Erythroblast (primary cell): ENCODE data around the gene BEND6.

Experiments
- GATA1 ChIP-seq: IDR thresholded peaks from 2 replicates; pipeline ENCODE4 v1.6.1; 2011; ENCODE audit warnings: low read depth, mild to moderate bottlenecking, control low read depth, low read length, moderate library complexity
- POLR2A ChIP-seq: IDR thresholded peaks from 2 replicates; pipeline ENCODE4 v1.6.1; 2011; ENCODE audit warnings: mild to moderate bottlenecking, low read length

DNA sequence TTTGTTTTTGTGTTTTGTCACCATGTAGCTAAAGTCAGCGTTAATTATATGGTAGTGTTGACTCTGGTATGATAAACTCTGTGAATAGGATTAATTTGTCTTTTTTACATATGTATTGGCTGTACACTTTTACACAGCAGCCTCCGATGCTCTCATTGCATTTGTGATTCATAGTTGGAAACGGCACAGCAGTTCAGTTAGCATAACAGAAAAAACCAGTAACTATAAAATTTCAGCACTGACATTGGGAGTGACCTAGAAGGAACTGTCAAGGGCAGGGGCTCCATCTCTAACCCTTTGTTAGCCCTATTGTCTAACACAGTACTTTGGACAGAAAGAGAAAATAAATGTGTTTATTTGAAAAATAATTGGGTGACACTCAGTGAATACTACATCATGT lies 5.6 kb upstream of the BEND6 start:
- TF ChIP-seq POLR2A = no peak
- no peak for TF ChIP-seq GATA1
